ENCODE measurements around the gene TAF9. TPM values are rescaled to one million over a fixed set of nuclear protein-coding genes. Genes with fewer than 3 reads are reported as not detected.

TAF9 gene
- total and polyA plus RNA-seq, 2 experiments from 2014 or later: 65.1 to 146 TPM

DNA sequence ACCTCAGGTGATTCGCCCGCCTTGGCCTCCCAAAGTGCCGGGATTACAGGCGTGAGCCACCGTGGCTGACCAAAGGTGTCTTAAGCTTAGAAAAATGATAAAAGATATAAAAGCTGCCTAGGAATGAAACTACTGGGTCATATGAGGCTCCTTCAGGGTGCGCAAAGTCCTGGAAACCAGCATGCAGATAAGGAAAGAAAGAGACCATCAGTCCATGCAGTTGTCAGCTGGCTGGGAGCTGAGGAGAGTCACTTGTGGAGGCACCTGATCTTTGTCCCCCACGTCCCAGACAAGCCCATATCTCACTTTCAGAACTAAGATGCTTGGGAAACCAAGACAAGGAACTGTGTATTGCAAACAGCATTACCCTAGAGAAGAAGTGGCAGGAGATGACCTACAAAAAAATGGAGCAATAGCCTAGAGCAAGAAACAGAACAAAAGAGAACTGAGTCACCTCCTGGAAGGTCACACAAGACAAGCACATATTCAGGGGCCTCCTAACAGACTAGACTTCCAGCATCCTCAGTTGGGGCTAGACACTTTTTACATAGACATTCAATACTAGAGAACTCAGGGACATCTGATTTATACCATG, 33.9 kb downstream of the TAF9 start:
- peaks cover 11% of the 10 kb centered on the region; the same call in 2 of the 3 replicates for H3K4me1 Mint-ChIP-seq
- Histone ChIP-seq H3K4me1 (ENCODE audit: insufficient read depth) (peaks cover 4% of the 10 kb centered on the region; the same call in 1 of the 2 replicates), H3K27ac (ENCODE audit: low read depth) (no peak overlapping the region), H3K27me3 (ENCODE audit: insufficient read depth) (no peaks in the 10 kb centered on the region), H3K4me2 (no peak overlapping the region), H3K9me2 (ENCODE audit: insufficient read depth) (0 out of 2 replicates have a peak, but pooled peaks cover 5% of the 10 kb centered on the region), H3K79me2 (replicated peaks; ENCODE audit: insufficient read depth) (no peaks in the 10 kb centered on the region), H3K4me3 (no peak overlapping the region), H3F3A (replicated peaks; ENCODE audit: low read depth) (no peaks in the 10 kb centered on the region), H3K36me3 (ENCODE audit: insufficient read depth) (no peaks in the 10 kb centered on the region), H4K20me1 (replicated peaks; ENCODE audit: insufficient read depth) (no peaks in the 10 kb centered on the region), H2AFZ (peak overlapping the region; percentile 5; the same call in 1 of the 2 replicates)
- ATAC-seq (no peak), DNase-seq (ENCODE audit: low spot score) (no peak)
- TF ChIP-seq POLR2AphosphoS5 (IDR thresholded peaks at IDR 0.05; ENCODE audit: low read depth) (no peak), STAT1 (IDR thresholded peaks at IDR 0.05; ENCODE audit: unreplicated experiment) (no peak), NANOG (IDR thresholded peaks at IDR 0.05; ENCODE audit: borderline replicate concordance) (no peak), ZNF331 (CRISPR knock-in tag; IDR thresholded peaks at IDR 0.05; ENCODE audit: low read depth) (no peak), EZH2 (IDR thresholded peaks at IDR 0.05; ENCODE audit: low read depth, unreplicated experiment) (no peak), JUNB (IDR thresholded peaks at IDR 0.05; ENCODE audit: unreplicated experiment) (no peak)
- TF ChIP-seq, protein P1, sequence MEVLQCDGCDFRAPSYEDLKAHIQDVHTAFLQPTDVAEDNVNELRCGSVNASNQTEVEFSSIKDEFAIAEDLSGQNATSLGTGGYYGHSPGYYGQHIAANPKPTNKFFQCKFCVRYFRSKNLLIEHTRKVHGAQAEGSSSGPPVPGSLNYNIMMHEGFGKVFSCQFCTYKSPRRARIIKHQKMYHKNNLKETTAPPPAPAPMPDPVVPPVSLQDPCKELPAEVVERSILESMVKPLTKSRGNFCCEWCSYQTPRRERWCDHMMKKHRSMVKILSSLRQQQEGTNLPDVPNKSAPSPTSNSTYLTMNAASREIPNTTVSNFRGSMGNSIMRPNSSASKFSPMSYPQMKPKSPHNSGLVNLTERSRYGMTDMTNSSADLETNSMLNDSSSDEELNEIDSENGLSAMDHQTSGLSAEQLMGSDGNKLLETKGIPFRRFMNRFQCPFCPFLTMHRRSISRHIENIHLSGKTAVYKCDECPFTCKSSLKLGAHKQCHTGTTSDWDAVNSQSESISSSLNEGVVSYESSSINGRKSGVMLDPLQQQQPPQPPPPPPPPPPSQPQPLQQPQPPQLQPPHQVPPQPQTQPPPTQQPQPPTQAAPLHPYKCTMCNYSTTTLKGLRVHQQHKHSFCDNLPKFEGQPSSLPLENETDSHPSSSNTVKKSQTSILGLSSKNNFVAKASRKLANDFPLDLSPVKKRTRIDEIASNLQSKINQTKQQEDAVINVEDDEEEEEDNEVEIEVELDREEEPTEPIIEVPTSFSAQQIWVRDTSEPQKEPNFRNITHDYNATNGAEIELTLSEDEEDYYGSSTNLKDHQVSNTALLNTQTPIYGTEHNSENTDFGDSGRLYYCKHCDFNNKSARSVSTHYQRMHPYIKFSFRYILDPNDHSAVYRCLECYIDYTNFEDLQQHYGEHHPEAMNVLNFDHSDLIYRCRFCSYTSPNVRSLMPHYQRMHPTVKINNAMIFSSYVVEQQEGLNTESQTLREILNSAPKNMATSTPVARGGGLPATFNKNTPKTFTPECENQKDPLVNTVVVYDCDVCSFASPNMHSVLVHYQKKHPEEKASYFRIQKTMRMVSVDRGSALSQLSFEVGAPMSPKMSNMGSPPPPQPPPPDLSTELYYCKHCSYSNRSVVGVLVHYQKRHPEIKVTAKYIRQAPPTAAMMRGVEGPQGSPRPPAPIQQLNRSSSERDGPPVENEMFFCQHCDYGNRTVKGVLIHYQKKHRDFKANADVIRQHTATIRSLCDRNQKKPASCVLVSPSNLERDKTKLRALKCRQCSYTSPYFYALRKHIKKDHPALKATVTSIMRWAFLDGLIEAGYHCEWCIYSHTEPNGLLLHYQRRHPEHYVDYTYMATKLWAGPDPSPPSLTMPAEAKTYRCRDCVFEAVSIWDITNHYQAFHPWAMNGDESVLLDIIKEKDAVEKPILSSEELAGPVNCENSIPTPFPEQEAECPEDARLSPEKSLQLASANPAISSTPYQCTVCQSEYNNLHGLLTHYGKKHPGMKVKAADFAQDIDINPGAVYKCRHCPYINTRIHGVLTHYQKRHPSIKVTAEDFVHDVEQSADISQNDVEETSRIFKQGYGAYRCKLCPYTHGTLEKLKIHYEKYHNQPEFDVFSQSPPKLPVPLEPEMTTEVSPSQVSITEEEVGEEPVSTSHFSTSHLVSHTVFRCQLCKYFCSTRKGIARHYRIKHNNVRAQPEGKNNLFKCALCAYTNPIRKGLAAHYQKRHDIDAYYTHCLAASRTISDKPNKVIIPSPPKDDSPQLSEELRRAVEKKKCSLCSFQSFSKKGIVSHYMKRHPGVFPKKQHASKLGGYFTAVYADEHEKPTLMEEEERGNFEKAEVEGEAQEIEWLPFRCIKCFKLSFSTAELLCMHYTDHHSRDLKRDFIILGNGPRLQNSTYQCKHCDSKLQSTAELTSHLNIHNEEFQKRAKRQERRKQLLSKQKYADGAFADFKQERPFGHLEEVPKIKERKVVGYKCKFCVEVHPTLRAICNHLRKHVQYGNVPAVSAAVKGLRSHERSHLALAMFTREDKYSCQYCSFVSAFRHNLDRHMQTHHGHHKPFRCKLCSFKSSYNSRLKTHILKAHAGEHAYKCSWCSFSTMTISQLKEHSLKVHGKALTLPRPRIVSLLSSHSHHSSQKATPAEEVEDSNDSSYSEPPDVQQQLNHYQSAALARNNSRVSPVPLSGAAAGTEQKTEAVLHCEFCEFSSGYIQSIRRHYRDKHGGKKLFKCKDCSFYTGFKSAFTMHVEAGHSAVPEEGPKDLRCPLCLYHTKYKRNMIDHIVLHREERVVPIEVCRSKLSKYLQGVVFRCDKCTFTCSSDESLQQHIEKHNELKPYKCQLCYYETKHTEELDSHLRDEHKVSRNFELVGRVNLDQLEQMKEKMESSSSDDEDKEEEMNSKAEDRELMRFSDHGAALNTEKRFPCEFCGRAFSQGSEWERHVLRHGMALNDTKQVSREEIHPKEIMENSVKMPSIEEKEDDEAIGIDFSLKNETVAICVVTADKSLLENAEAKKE (CRISPR knock-in tag; IDR thresholded peaks at IDR 0.05): no peak
- TF ChIP-seq, protein P2, sequence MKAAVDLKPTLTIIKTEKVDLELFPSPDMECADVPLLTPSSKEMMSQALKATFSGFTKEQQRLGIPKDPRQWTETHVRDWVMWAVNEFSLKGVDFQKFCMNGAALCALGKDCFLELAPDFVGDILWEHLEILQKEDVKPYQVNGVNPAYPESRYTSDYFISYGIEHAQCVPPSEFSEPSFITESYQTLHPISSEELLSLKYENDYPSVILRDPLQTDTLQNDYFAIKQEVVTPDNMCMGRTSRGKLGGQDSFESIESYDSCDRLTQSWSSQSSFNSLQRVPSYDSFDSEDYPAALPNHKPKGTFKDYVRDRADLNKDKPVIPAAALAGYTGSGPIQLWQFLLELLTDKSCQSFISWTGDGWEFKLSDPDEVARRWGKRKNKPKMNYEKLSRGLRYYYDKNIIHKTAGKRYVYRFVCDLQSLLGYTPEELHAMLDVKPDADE (IDR thresholded peaks at IDR 0.05): no peak
- TF ChIP-seq, protein P3, sequence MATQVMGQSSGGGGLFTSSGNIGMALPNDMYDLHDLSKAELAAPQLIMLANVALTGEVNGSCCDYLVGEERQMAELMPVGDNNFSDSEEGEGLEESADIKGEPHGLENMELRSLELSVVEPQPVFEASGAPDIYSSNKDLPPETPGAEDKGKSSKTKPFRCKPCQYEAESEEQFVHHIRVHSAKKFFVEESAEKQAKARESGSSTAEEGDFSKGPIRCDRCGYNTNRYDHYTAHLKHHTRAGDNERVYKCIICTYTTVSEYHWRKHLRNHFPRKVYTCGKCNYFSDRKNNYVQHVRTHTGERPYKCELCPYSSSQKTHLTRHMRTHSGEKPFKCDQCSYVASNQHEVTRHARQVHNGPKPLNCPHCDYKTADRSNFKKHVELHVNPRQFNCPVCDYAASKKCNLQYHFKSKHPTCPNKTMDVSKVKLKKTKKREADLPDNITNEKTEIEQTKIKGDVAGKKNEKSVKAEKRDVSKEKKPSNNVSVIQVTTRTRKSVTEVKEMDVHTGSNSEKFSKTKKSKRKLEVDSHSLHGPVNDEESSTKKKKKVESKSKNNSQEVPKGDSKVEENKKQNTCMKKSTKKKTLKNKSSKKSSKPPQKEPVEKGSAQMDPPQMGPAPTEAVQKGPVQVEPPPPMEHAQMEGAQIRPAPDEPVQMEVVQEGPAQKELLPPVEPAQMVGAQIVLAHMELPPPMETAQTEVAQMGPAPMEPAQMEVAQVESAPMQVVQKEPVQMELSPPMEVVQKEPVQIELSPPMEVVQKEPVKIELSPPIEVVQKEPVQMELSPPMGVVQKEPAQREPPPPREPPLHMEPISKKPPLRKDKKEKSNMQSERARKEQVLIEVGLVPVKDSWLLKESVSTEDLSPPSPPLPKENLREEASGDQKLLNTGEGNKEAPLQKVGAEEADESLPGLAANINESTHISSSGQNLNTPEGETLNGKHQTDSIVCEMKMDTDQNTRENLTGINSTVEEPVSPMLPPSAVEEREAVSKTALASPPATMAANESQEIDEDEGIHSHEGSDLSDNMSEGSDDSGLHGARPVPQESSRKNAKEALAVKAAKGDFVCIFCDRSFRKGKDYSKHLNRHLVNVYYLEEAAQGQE (IDR thresholded peaks at IDR 0.05; ENCODE audit: unreplicated experiment): no peak
- H3K36me3 Mint-ChIP-seq (ENCODE audit: low read depth): peaks cover 3% of the 10 kb centered on the region; the same call in 1 of the 3 replicates
- no peak overlapping the region for H3K4me3 Mint-ChIP-seq
- H3K27ac Mint-ChIP-seq: no peak overlapping the region
- H3K9me3 Mint-ChIP-seq: peaks cover 4% of the 10 kb centered on the region; the same call in 2 of the 3 replicates
- peaks cover 10% of the 10 kb centered on the region for H3K27me3 Mint-ChIP-seq (ENCODE audit: insufficient read depth, low read depth, poor library complexity)

Measured in GM23338 (cell line).